RWPE1 (cell line): ENCODE measurements around the gene SLC19A3.

Experiments used
- CTCF ChIA-PET: fragments of 350-600 bp; sonication (Branson Sonifier 250); formaldehyde crosslinking; extraction: SDS; loops from one replicate; lab custom pipeline; 2021; lab: Yijun Ruan, JAX
- POLR2A ChIA-PET: fragments of 400-600 bp; formaldehyde crosslinking; extraction: SDS; loops from one replicate; lab custom pipeline; 2020; ENCODE audit warnings: antibody characterized with exemption; ENCODE audit not compliant: low non-redundant PET; lab: Yijun Ruan, JAX
- DNase-seq: peaks from one replicate; pipeline ENCODE4 v3.0.0; 2012; ENCODE audit warnings: low spot score
- H3K27ac ChIP-seq: fragments of 450-650 bp; 2 replicates; pipeline ENCODE4 v1.5.1; 2017
- CTCF ChIP-seq: fragments of 450-650 bp; conservative IDR thresholded peaks from 2 replicates; pipeline ENCODE4 v1.5.1; 2017; ENCODE audit warnings: low read depth, mild to moderate bottlenecking

SLC19A3 gene

GRCh38 chr2:227720680-227721079 is 2.9 kb upstream of the SLC19A3 start:
- ChIA-PET POLR2A (no interaction called here), CTCF (no interaction called here)
- DNase-seq: no peak
- no peak overlapping the region for H3K27ac ChIP-seq
- no peak for TF ChIP-seq CTCF

GRCh38 chr2:227719641-227720040 is 1.8 kb upstream of the SLC19A3 start:
- POLR2A ChIA-PET: no interaction called here
- CTCF ChIA-PET: no interaction called here
- no peak for DNase-seq
- no peak for TF ChIP-seq CTCF
- H3K27ac ChIP-seq: no peak overlapping the region

- no peak for DNase-seq
- H3K27ac ChIP-seq: no peak overlapping the region
- TF ChIP-seq CTCF: no peak
- CTCF ChIA-PET: interaction anchor here (0.6 kb wide), 1 partner anchor 293 kb away, joined by 4 read pairs; no protein-coding TSS in a partner anchor
- POLR2A ChIA-PET: no interaction called here
Measured at GRCh38 chr2:227716501-227716900, 1.3 kb downstream of the SLC19A3 start.

- ChIA-PET CTCF (no interaction called here), POLR2A (no interaction called here)
- no peak for DNase-seq
- H3K27ac ChIP-seq: no peak overlapping the region
- no peak for TF ChIP-seq CTCF
Measured at GRCh38 chr2:227713291-227713690, 4.5 kb downstream of the SLC19A3 start.

- no peak overlapping the region for H3K27ac ChIP-seq
- CTCF ChIA-PET: interaction anchor here (0.6 kb wide), 1 partner anchor 272 kb away, joined by 4 read pairs; no protein-coding TSS in a partner anchor
- no peak for DNase-seq
Measured at GRCh38 chr2:227710986-227711385, 6.8 kb downstream of the SLC19A3 start.

GRCh38 chr2:227707390-227707789 is 10.4 kb downstream of the SLC19A3 start:
- H3K27ac ChIP-seq: no peak overlapping the region
- DNase-seq: no peak
- ChIA-PET CTCF (no interaction called here), POLR2A (no interaction called here)
- TF ChIP-seq CTCF: no peak

More at GRCh38 chr2:227710986-227711385, 6.8 kb downstream of the SLC19A3 start:
- no peak for TF ChIP-seq CTCF
- POLR2A ChIA-PET: no interaction called here
